ENCODE results near the gene AKR1B15. TPM values are rescaled to one million over a fixed set of nuclear protein-coding genes. Genes with fewer than 3 reads are reported as not detected.

Gene AKR1B15
- total RNA-seq, 2 experiments from 2014 or later: not detected

GRCh38 chr7:134571746-134572461 lies 23.0 kb downstream of the AKR1B15 start:
- no peaks in the 10 kb centered on the region for H3K36me3 Mint-ChIP-seq (ENCODE audit: low read depth)
- no peak for DNase-seq
- H3K4me3 Mint-ChIP-seq: no peak overlapping the region
- CTCF ChIA-PET: interaction anchor here (1.9 kb wide), 1 partner anchor 34 kb away, joined by 4 read pairs; no protein-coding TSS in a partner anchor
- no peaks in the 10 kb centered on the region for H3K4me1 Mint-ChIP-seq (ENCODE audit: low read depth)
- H3K27ac Mint-ChIP-seq: no peak overlapping the region
- H3K27me3 Mint-ChIP-seq (ENCODE audit: low read depth): no peaks in the 10 kb centered on the region
- peaks cover 10% of the 10 kb centered on the region for H3K9me3 Mint-ChIP-seq
- intact Hi-C loops (cut with micrococcal nuclease): no loop called here

GRCh38 chr7:134574322-134574721 lies 25.4 kb downstream of the AKR1B15 start:
- no peaks in the 10 kb centered on the region for H3K36me3 Mint-ChIP-seq (ENCODE audit: low read depth)
- H3K27ac Mint-ChIP-seq: no peak overlapping the region
- DNase-seq: no peak
- H3K4me1 Mint-ChIP-seq (ENCODE audit: low read depth): no peaks in the 10 kb centered on the region
- no peaks in the 10 kb centered on the region for H3K27me3 Mint-ChIP-seq (ENCODE audit: low read depth)
- CTCF ChIA-PET: no interaction called here
- intact Hi-C loops (cut with micrococcal nuclease): no loop called here
- H3K4me3 Mint-ChIP-seq: no peak overlapping the region
- peaks cover 8% of the 10 kb centered on the region for H3K9me3 Mint-ChIP-seq

GRCh38 chr7:134584290-134584689 lies 35.4 kb downstream of the AKR1B15 start:
- CTCF ChIA-PET: no interaction called here
- no peaks in the 10 kb centered on the region for H3K4me1 Mint-ChIP-seq (ENCODE audit: low read depth)
- DNase-seq: no peak
- no peaks in the 10 kb centered on the region for H3K36me3 Mint-ChIP-seq (ENCODE audit: low read depth)
- no peaks in the 10 kb centered on the region for H3K9me3 Mint-ChIP-seq
- H3K27me3 Mint-ChIP-seq (ENCODE audit: low read depth): peaks cover 27% of the 10 kb centered on the region
- intact Hi-C loops (cut with micrococcal nuclease): no loop called here
- H3K4me3 Mint-ChIP-seq: no peak overlapping the region
- H3K27ac Mint-ChIP-seq: no peak overlapping the region

- H3K27me3 Mint-ChIP-seq (ENCODE audit: low read depth): peaks cover 24% of the 10 kb centered on the region
- no peaks in the 10 kb centered on the region for H3K4me1 Mint-ChIP-seq (ENCODE audit: low read depth)
- H3K36me3 Mint-ChIP-seq (ENCODE audit: low read depth): no peaks in the 10 kb centered on the region
- no peak overlapping the region for H3K27ac Mint-ChIP-seq
- H3K4me3 Mint-ChIP-seq: no peak overlapping the region
- intact Hi-C loops (cut with micrococcal nuclease): no loop called here
- DNase-seq: no peak
- no peaks in the 10 kb centered on the region for H3K9me3 Mint-ChIP-seq
- CTCF ChIA-PET: no interaction called here
Measured at GRCh38 chr7:134585897-134586296, 37.0 kb downstream of the AKR1B15 start.

GRCh38 chr7:134587750-134588149 lies 38.8 kb downstream of the AKR1B15 start:
- H3K36me3 Mint-ChIP-seq (ENCODE audit: low read depth): peaks cover 5% of the 10 kb centered on the region
- no peak overlapping the region for H3K27ac Mint-ChIP-seq
- no peaks in the 10 kb centered on the region for H3K4me1 Mint-ChIP-seq (ENCODE audit: low read depth)
- H3K9me3 Mint-ChIP-seq: peaks cover 11% of the 10 kb centered on the region
- H3K27me3 Mint-ChIP-seq (ENCODE audit: low read depth): peaks cover 14% of the 10 kb centered on the region
- intact Hi-C loops (cut with micrococcal nuclease): no loop called here
- CTCF ChIA-PET: no interaction called here
- no peak overlapping the region for H3K4me3 Mint-ChIP-seq
- no peak for DNase-seq

GRCh38 chr7:134589491-134589941 lies 40.6 kb downstream of the AKR1B15 start:
- Mint-ChIP-seq H3K36me3 (ENCODE audit: low read depth) (peaks cover 5% of the 10 kb centered on the region), H3K9me3 (peaks cover 12% of the 10 kb centered on the region), H3K27me3 (ENCODE audit: low read depth) (peaks cover 7% of the 10 kb centered on the region), H3K4me1 (ENCODE audit: low read depth) (no peaks in the 10 kb centered on the region), H3K27ac (no peak overlapping the region), H3K4me3 (no peak overlapping the region)
- no peak for DNase-seq
- CTCF ChIA-PET: no interaction called here
- intact Hi-C loops (cut with micrococcal nuclease): no loop called here

GRCh38 chr7:134593530-134594392 lies 44.9 kb downstream of the AKR1B15 start:
- peaks cover 13% of the 10 kb centered on the region for H3K9me3 Mint-ChIP-seq

GRCh38 chr7:134594877-134595276 lies 46.0 kb downstream of the AKR1B15 start:
- intact Hi-C loops (cut with micrococcal nuclease): no loop called here
- H3K4me1 Mint-ChIP-seq (ENCODE audit: low read depth): no peaks in the 10 kb centered on the region
- H3K9me3 Mint-ChIP-seq: peaks cover 17% of the 10 kb centered on the region
- H3K27me3 Mint-ChIP-seq (ENCODE audit: low read depth): peaks cover 7% of the 10 kb centered on the region
- H3K4me3 Mint-ChIP-seq: no peak overlapping the region
- H3K27ac Mint-ChIP-seq: no peak overlapping the region
- CTCF ChIA-PET: no interaction called here
- no peak for DNase-seq
- H3K36me3 Mint-ChIP-seq (ENCODE audit: low read depth): peaks cover 5% of the 10 kb centered on the region

More at GRCh38 chr7:134593530-134594392, 44.9 kb downstream of the AKR1B15 start:
- DNase-seq: no peak
- Mint-ChIP-seq H3K4me3 (no peak overlapping the region), H3K4me1 (ENCODE audit: low read depth) (no peaks in the 10 kb centered on the region), H3K27ac (no peak overlapping the region), H3K27me3 (ENCODE audit: low read depth) (peaks cover 4% of the 10 kb centered on the region), H3K36me3 (ENCODE audit: low read depth) (peaks cover 5% of the 10 kb centered on the region)
- CTCF ChIA-PET: interaction anchor here (1.7 kb wide), 1 partner anchor 80 kb away, joined by 4 read pairs; no protein-coding TSS in a partner anchor
- intact Hi-C loops (cut with micrococcal nuclease): no loop called here

GRCh38 chr7:134599371-134599770 lies 50.5 kb downstream of the AKR1B15 start:
- CTCF ChIA-PET: interaction anchor here (0.7 to 2.3 kb wide), 2 partner anchors 167 to 477 kb away, joined by 3 to 9 read pairs; no protein-coding TSS in a partner anchor
- H3K9me3 Mint-ChIP-seq: peaks cover 5% of the 10 kb centered on the region
- H3K4me1 Mint-ChIP-seq (ENCODE audit: low read depth): no peaks in the 10 kb centered on the region
- H3K36me3 Mint-ChIP-seq (ENCODE audit: low read depth): no peaks in the 10 kb centered on the region
- H3K4me3 Mint-ChIP-seq: no peak overlapping the region
- no peak overlapping the region for H3K27ac Mint-ChIP-seq
- no peak for DNase-seq
- H3K27me3 Mint-ChIP-seq (ENCODE audit: low read depth): peaks cover 7% of the 10 kb centered on the region
- intact Hi-C loops (cut with micrococcal nuclease): no loop called here

- Mint-ChIP-seq H3K27me3 (ENCODE audit: low read depth) (peaks cover 8% of the 10 kb centered on the region), H3K27ac (no peak overlapping the region), H3K9me3 (peaks cover 3% of the 10 kb centered on the region), H3K36me3 (ENCODE audit: low read depth) (no peaks in the 10 kb centered on the region), H3K4me3 (no peak overlapping the region), H3K4me1 (ENCODE audit: low read depth) (peaks cover 1% of the 10 kb centered on the region)
- CTCF ChIA-PET: no interaction called here
- DNase-seq: no peak
- intact Hi-C loops (cut with micrococcal nuclease): no loop called here
Measured at GRCh38 chr7:134601459-134601858, 52.5 kb downstream of the AKR1B15 start.

- Mint-ChIP-seq H3K9me3 (peaks cover 3% of the 10 kb centered on the region), H3K4me1 (ENCODE audit: low read depth) (peaks cover 1% of the 10 kb centered on the region), H3K4me3 (no peak overlapping the region), H3K36me3 (ENCODE audit: low read depth) (no peaks in the 10 kb centered on the region), H3K27ac (no peak overlapping the region), H3K27me3 (ENCODE audit: low read depth) (peaks cover 10% of the 10 kb centered on the region)
- CTCF ChIA-PET: interaction anchor here (0.6 to 1.7 kb wide), 5 partner anchors 9 to 171 kb away, joined by 3 to 6 read pairs (median 3); no protein-coding TSS in a partner anchor
- DNase-seq: no peak
- intact Hi-C loops (cut with micrococcal nuclease): no loop called here
Measured at GRCh38 chr7:134602881-134603451, 54.1 kb downstream of the AKR1B15 start.

All from activated naive CD4-positive, alpha-beta T cell treated with anti-CD3 and anti-CD28 coated beads for 36 hours (primary cell).